NCI-H524 treated with DMSO at 0.1 percent for 48 hours (cell line): ENCODE measurements around the gene INTS13.
"Not testable (repeated sequence)": the region's sequence is repeated elsewhere in the genome, so short reads cannot be mapped to it uniquely, and the experiment has no call there.

Experiments
- DNase-seq: peaks from one replicate; lab custom pipeline; 2025; lab: John Stamatoyannopoulos, UW

The INTS13 gene

GRCh38 chr12:26935636-26936378, 2.0 kb downstream of the INTS13 start:
- DNase-seq = no peak

- no peak for DNase-seq
These were observed 8.2 kb downstream of the INTS13 start for GRCh38 chr12:26929590-26929989.

DNA sequence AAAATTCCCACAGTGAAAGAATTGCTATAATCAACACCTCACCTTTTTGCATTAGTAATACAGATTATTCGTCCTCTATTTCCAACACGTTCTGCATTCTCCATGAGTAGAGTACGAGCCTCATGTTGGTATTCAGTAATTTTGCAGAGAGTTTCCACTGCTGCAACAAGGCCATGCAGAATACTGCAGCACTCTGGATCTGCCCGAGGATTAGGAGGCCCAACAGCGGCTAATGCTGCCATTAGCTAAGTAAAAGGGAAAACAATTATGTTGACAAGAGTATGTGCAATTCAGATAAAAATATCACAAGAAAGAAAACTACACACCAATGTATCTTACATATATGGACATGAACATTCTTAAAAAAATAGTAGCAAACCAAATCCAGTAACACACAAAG, 9.1 kb downstream of the INTS13 start:
- no peak for DNase-seq

GRCh38 chr12:26921886-26922285, 15.9 kb downstream of the INTS13 start:
- DNase-seq = no peak

- DNase-seq = no peak
These were observed 18.6 kb downstream of the INTS13 start for GRCh38 chr12:26919216-26919555.

DNA sequence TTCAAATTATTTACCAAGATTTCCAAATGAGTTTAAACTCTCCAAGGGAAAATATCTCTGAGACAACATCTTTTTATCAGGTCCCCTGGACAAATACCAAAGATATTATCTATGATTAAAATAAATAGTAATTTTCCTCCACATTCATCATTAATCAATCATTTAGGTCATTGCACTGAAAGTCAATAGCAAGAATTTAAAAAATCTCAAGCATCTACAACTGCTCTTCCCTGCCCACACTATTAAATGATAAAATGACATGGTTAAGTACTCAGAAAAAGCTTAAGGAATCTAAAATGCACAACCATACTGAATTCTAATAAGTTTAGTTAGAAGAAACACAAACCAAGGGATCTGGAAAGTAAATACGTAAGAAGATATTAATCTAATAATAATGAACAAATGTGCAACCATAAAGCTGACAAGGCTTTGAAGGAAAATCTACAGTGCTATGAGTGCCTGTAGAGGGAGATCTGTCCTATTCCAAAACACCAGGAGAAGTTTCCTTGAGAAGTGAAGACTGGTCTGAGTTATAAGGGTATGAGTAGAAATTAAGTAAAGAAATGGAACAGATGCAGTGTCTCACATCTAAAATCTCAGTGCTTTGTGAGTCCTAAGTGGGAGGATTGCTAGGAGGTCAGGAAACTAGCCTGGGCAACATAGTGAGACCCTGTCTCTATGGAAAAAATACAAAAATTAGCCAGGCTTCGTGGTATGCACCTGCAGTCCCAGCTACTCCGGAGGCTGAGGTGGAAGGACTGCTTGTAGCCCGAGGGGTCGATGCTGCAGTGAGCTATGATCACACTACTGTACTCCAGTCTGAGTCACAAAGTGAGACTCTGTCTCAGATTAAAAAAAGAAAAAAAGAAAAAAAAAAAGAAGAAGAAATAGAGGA, 19.2 kb downstream of the INTS13 start:
- DNase-seq = no peak

- DNase-seq = no peak
These were observed 31.1 kb downstream of the INTS13 start for GRCh38 chr12:26906704-26907103.

- DNase-seq = no peak
These were observed 31.8 kb downstream of the INTS13 start for GRCh38 chr12:26906024-26906423.

DNA sequence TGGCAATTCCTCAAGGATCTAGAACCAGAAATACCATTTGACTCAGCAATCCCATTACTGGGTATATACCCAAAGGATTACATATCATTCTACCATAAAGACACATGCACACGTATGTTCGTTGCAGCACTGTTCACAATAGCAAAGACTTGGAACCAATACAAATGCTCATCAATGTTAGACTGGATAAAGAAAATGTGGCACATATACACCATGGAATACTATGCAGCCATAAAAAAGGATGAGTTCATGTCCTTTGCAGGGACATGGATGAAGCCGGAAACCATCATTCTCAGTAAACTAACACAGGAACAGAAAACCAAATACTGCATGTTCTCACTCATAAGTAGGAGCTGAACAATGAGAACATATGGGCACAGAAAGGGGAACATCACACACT, 34.4 kb downstream of the INTS13 start:
- not testable (repeated sequence) for DNase-seq

- no peak for DNase-seq
These were observed 40.9 kb downstream of the INTS13 start for GRCh38 chr12:26896913-26897312.

GRCh38 chr12:26895672-26896071, 42.1 kb downstream of the INTS13 start:
- no peak for DNase-seq

GRCh38 chr12:26891704-26892103, 46.1 kb downstream of the INTS13 start:
- no peak for DNase-seq

DNA sequence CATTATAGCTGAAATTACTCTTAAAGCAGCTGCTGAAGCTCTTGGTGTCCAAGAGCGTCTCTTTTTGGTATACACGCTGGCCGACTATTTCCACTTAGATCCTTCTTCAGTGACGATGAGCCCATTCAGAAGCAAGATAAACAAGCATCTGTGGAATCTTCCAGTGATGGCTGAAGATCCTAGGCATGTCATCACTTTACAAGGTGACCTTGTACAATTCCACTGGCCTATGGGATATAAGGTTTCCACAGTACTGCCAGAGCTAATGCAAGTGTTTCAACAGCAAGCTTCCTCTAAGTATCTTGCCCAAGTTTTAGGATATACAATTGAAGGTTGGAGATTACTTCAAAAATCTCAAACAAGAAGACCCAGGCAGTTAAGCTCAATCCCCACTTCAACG, 47.0 kb downstream of the INTS13 start:
- DNase-seq = no peak

- DNase-seq = peak; percentile 33
These were observed 52.8 kb downstream of the INTS13 start for GRCh38 chr12:26884765-26885576.

- no peak for DNase-seq
These were observed 57.2 kb downstream of the INTS13 start for GRCh38 chr12:26880625-26881024.

- DNase-seq = peak; percentile 87
These were observed 59.1 kb downstream of the INTS13 start for GRCh38 chr12:26878661-26879119.

DNA sequence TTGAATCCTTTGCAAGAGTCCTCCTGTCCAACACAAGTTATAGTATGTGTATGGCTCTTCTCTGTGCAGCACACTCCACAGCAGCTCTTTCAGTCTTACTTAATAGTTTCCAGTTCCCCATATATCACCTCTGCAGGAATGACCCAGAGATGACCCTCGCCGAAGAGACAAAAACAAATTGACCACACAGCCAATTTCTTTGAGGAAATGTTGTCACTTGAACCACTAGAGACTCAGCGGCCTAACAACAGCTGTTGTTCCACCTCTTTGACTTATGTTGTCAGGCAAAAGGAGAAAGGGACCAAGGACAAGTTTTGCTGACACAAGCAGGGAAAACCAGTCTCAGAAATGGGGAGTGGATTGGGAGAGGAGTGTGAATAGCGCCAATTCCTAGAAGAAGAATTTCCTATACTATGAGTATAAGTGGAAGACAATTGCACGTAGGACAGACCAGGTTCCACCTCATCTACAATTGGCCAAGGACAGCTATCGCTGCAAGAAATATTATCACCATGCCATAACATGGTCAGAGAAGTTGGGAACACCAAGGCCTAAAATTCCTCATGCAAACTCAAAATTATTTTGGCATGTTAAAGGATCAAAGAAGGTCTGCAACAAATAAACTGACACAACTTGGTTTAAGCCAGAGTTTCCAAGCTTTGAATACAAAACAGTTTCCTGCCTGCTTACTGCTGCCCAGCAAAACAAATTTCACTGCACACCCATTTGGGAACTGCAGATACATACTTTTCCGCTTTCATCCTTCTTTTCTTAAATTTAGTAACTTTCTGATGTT, 63.1 kb downstream of the INTS13 start:
- no peak for DNase-seq

DNA sequence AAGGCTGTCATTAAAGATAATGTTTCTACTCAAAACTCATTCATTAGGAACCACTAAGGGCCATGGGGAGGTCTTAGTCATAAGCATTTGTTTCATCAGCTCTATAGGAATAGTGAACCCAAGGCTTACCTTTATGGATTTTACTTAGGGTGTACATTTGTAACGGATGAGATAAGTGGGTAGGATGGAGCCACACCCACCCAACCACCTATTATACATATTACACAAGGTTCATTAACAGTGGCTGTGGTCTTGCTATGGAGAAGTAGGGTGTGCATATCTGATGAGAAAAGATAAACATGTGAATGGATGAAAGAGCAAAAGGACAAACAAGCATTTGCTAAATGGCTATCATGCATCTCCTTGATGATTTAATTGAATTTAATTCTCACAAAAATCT, 65.2 kb downstream of the INTS13 start:
- no peak for DNase-seq

DNA sequence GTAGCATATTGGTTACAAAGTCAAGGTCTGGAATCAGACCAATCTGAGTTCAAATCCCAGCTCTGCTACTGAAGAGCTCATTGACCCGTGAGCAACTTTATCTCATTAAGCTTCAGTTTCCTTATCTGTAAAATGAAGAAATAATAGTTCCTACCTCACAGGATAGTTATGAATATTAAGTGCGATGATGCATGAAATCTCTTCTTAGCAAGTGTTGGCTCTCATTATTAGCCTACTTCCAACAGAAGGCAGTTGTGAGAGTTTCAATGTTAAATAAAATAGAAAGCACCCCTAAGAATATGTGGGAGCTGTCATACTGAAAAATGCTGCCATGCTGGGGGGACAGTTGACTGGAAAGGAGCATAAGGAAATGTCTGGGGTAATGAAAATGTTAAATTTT, 65.8 kb downstream of the INTS13 start:
- DNase-seq = no peak

GRCh38 chr12:26870491-26871419, 67.0 kb downstream of the INTS13 start:
- DNase-seq = peak; percentile 57
